Lower leg skin (tissue), 3 donors: ENCODE measurements around the gene FN3K.

Source experiments
- CTCF ChIP-seq, 3 donors: fragments of 450-650 bp; IDR thresholded peaks; one replicate each; pipeline ENCODE4 v1.5.1; 2016; ENCODE audit warnings: antibody characterized with exemption in 3 of 3, mild to moderate bottlenecking in 3 of 3, moderate library complexity in 2 of 3
- POLR2A ChIP-seq, 2 donors: fragments of 450-650 bp; IDR thresholded peaks; one replicate each; pipeline ENCODE4 v1.6.1; 2016 to 2017; ENCODE audit warnings: antibody characterized with exemption in 2 of 2, mild to moderate bottlenecking in 1 of 2, moderate library complexity in 1 of 2

- TF ChIP-seq CTCF (IDR thresholded peaks at IDR 0.05) (no peak), POLR2A (IDR thresholded peaks at IDR 0.05) (no peak)
These were observed 40.8 kb upstream of the FN3K start for GRCh38 chr17:82694647-82695046.
